ENCODE measurements around the gene ZNRF1.
"Not testable (repeated sequence)": the region's sequence is repeated elsewhere in the genome, so short reads cannot be mapped to it uniquely, and the experiment has no call there.

ZNRF1 gene

DNA sequence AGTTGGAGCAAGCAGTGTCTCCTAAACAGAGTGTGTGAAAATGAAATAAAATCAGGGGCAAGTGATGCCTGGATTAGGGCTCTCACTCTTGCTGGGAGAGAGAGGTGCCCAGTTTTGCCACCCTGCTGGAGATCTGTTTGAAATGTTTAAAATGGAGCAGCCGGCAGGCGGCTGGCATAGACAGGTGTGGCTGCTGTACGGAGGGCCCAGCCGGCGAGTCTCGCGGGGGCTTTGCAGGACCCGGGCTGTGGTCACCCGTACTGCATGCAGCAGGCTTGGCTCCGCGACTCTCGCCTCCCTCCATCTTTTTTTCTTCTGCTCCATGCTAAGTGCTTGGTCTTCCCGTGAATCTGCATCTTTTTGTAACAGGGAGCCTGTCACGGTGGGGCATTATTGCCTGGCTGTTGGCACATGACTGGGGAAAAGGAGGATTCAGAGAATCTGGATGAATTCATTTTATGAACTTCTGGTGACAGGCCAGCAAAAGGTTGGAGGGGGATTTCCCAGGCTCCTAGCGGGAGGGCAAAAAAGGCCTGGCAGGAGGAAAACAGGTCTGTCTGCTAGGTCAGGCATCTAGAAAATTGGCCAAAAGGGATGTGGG lies 1.8 kb downstream of the ZNRF1 start:
- no peak for DNase-seq (ENCODE audit: low read depth in 3 of 3)

DNA sequence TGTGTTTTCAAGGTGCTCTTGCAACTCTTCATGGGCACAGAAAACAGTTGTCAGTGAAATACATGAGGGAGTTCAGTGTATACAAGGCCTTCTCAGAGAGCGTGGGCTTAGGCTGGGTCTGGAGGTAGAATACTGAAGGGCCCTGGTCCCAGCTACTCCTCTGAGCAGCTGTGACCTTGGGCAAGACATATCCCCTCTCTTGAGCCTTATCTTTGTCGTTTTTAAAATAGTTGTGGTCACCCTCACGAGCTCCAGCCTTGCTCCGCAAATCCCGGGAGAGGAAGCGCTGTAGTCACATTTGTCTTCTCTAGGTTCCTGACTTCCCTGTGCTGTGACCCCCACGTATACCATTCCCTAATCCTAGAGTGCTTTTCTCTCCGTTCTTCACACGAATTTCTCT lies 3.6 kb downstream of the ZNRF1 start:
- no peak for DNase-seq (ENCODE audit: low read depth in 3 of 3)

DNA sequence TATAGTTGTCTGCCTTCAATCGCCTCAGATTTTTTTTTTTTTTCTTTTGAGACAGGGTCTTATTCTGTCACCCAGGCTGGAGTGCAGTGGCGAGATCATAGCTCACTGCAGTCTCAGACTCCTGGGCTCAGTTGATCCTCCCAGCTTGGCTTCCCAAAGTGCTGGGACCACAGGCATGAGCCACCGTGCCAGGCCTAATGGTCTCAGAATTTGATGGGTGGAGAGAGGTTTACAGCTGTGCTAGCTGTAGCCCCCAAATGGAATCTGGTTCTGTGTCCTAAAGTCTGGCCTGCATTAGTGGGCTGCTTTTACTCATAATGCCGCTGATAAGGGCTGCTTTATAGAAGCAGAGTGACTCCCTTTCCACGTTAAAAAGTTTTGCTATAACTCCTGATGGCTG lies 5.1 kb downstream of the ZNRF1 start:
- no peak for DNase-seq (ENCODE audit: low read depth in 3 of 3)

DNA sequence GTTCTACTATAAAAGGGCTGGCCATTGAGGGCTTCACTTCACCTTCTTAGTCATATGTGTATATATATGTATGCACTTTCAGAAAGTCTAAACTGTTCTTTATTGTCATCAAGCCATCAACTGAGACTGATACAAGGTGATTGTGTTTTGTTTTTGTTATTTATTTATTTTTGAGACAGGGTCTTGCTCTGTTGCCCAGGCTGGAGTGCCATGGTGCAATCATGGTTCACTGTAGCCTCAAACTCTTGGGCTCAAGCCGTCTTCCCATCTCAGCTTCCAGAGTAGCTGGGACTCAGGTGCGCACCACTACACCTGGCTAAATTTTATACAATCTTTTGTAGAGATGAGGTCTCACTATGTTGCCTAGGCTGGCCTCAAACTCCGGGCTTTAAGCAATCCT lies 5.6 kb downstream of the ZNRF1 start:
- DNase-seq (ENCODE audit: low read depth in 3 of 3): no peak

DNA sequence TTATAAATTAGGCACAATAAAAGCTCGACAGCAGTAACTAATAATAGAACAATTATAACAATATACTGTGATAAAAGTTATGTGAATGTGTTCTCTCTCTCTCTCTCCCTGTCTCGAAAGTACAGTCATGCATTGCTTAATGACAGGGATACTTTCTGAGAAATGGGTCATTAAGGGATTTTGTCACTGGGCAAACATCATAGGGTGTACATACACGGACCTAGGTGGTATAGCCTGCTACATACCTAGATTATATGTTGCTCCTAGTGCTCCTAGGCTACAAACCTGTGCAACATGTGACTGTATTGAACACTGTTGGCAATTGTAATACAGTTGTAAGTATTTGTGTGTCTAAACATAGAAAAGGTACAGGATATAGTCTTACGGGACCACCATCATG lies 6.9 kb downstream of the ZNRF1 start:
- DNase-seq (ENCODE audit: low read depth in 3 of 3): no peak

DNA sequence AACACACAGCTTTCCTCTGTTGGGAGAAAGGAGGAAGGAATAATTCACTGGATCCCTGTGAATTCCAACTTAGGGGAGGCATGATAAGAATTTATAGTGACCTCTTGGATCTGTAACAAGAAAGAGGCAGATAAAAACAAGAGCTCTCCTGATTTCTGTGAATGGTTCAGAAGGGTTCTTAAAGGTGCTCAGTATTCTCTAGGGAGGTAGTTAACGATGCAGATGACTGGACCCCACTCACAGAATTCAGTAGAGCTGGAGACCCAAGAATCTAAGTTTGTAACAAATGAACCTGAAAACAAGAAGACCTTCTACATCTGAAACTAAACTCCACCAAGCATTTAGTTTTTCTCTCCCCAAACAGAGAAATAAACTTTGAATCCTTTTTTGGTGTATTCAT lies 8.6 kb downstream of the ZNRF1 start:
- no peak for DNase-seq (ENCODE audit: low read depth in 3 of 3)

DNA sequence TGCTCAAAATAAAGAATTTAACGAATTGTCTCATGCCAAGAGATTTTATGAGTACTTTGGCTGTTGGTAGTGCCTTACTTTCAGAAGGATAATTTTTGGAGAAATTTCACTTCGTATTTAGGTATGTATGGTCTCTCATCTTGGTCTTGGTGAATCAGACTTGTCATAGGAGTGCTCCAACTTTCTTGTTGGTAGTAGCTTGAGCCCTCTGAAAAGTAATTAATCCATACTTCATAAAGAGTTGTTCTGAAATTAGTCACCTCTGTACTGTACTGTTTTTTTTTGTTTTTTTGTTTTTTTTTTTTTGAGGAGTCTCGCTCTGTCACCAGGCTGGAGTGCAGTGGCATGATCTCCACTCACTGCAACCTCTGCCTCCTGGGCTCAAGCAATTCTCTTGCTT lies 11.6 kb downstream of the ZNRF1 start:
- DNase-seq (ENCODE audit: low read depth in 3 of 3): no peak

DNA sequence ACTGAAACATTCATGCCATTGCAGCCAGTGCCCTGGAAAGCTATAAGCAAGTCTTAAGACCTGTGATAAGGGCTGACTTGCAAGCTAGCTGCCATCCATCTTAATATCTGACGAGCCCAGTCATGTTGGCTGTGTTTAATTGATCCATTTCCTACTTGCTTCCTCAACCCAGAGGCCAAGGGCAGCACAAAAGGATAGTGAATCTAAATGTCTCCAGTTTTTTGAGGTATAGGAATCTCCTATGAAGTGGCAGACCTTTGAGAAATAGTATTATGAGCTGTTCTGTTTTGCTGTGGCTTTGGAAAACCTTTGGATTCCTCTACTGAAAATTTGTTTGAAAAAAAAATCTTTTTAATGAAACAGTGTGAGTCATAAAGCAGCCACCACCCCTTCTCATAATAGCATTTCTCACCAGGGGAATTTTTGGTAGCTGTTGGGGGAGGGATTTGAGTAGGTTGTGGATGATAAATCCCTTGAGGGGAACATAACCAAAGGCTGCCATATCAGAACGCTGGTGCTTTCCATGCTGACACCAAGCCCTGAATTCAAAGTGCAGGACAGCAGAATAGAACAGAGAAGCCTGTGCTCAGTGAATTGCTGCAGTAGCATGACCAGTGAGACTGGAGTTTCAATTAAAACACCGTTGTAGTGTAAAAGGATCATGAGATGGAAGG lies 12.9 kb downstream of the ZNRF1 start:
- peak in 1 of 3 experiments; percentile 12 for DNase-seq (ENCODE audit: low read depth in 3 of 3)

DNA sequence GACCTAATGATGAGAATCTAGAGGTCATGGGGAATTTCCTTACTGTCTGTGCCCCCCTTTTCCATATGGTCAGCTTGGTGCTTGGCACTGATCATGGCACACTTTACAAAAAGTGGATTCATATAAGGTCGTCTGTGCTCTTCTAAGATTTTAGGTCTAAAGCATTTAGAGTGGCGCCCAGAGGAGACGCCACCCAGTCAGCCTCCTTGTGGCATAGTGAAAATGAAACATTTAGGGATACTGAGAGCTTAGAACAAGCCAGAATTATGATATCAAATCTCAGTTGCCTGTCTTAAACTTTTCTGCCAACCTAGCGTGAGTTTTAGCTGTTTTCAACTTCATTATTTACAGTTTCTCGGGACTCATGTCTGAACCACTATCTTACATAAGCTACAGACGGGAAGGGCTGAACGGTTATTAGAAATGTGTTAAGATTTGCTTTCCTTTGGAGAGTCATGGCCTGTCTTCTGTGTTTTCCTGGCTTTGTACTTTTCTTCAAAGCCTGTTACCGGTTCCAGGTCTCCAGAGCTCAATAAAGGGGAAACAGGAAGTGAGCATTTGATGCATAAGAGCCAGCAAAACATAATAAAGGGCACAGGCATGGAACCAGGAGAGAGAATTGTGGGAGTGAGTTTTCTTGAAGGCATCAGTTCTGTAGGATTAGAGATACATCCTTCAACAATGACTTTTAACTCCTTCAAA lies 13.7 kb downstream of the ZNRF1 start:
- DNase-seq (ENCODE audit: low read depth in 3 of 3): no peak

DNA sequence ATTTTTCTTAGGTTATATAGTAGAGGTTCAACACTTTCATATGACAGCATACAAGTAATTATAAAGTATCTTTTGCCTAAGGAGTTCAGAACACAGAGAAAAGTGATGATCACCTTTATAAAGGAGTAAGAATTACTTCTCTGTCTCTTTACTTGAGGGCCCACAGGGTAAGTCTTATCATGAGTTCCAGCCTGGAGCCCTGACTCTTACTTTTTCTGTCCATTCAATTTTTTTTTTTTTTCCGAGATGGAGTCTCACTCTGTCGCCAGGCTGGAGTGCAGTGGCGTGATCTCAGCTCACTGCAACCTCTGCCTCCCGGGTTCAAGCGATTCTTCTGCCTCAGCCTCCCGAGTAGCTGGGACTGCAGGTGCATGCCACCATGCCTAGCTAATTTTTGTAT lies 14.3 kb downstream of the ZNRF1 start:
- DNase-seq (ENCODE audit: low read depth in 3 of 3): not testable (repeated sequence)

DNA sequence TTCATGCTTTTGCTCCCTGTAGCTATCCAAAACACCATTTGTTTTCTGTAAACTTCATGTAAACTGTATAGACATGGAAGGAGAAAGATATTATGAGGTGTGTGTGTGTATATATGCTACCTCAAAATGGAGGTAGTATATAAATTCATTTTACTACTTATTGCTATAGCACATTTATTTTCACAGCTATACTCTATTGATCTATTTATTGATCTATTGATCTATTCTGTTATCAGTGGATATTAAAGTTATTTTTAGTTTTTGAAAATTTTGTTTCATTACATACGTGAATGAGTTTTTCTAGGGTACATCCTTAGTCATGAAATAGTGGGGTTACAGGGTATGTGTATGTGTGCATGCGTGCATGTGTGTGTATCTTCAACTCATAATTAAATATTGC lies 15.5 kb downstream of the ZNRF1 start:
- no peak for DNase-seq (ENCODE audit: low read depth in 3 of 3)

DNA sequence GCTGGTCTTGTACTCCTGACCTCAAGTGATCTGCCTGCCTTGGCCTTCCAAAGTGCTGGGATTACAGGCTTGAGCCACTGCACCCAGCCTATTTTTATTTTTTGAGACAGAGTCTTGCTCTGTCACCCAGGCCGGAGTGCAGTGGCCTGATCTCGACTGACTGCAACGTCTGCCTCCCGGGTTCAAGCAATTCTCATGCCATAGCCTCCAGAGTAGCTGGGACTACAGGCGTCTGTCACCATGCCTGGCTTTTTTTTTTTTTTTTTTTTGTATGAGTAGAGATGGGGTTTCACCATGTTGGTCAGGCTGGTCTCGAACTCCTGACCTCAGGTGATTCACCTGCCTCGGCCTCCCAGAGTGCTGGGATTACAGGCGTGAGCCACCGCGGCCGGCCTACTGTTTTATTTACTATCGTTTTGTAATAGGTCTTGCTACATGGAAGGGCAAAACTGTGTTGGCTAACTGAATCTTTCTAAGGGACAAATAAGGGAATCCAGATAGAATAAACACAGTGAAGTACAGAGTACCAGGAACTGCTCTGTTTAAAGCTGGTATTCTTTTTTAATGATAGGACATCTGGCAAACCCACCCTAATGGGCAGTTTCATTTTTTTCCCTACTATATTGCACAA lies 17.7 kb downstream of the ZNRF1 start:
- not testable (repeated sequence) for DNase-seq (ENCODE audit: low read depth in 3 of 3)

DNA sequence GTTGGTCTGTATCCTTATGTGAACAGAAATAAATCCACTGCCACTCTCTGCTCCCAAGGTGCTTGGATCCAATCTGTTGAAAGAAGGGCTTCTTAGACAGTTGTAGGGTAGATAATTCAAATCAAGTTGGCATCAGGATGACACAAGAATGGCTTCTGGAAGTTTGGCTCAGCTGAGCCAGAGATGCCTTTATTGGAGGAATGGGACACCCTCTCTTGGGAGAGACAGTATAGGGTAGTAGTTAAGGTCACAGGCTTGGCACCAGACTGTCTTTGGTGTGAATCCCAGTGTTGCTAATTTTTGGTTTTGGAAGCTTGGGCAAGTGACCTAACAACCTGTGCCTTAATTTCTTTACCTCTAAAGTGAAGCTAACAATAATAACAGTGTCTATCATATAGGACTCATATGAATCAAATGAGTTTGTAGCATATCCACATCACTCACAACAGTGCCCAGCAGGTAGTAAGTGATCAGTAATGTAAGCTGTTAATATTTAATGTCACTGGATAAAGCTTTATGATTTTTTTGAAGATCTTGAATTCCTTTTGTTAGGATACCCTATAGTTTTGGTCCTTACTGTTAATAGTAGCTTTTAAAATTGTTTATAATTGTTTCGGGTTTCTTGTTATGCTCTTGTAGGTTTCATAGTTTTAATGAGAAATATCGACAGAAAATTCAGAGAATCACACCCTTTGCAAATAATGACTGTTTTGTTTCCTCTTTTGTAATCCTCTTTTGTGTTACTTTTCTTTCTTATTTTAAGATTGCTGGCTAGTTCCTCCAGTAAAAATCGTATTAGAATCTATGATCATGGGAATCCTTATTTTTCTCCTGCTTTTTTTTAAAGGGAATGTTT lies 19.1 kb downstream of the ZNRF1 start:
- DNase-seq (ENCODE audit: low read depth in 3 of 3): no peak

DNA sequence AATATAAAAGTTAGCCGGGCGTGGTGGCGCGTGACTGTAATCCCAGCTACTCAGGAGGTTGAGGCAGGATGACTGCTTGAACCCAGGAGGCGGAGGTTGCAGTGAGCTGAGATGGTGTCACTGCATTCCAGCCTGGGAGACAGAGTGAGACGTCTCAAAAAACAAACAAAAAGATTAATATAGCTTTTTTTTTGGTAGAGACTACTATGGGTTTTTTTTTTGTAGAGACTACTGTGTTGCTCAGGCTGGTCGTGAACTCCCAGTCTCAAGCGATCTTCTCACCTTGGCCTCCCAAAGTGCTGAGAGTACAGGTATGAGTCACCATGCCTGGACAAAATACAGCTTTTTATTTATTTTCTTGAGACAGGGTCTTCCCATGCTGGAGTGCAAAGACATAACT lies 20.2 kb downstream of the ZNRF1 start:
- DNase-seq (ENCODE audit: low read depth in 3 of 3): no peak

DNA sequence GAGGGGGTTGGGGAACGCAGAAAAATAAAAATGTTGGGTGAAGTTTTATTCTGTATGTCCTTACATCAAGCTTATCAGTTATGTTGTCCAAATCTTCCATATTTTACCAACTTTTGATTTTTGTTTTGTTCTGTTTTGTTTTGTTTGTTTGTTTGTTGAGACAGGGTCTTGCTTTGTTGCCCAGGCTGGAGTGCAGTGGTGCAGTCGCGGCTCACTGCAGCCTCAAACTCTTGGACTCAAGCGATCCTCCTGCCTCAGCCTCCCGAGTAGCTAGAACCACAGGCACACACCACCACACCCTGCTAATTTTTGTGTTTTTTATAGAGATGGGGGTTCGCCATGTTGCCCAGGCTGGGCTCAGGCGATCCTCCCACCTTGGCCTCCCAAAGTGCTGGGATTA lies 20.8 kb downstream of the ZNRF1 start:
- DNase-seq (ENCODE audit: low read depth in 3 of 3): no peak

DNA sequence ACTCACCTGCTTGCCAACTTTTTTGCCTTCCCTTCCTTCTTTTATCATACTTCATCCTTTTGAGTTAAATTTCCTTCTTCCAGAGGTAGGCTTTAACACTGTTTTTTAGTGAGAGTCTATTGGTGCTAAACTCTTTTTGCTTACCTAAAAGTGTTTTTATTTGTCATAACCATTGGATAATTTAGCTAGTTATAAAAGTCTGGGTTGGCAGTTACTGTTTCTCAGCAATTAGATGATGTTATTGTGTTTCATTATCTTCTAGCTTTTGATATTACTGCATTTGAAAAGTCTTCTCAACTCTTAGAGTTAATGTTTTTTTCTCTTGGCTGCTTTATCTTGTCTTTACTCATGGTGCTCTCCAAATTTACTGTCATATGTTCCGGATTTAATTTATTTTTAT lies 22.6 kb downstream of the ZNRF1 start:
- DNase-seq (ENCODE audit: low read depth in 3 of 3): no peak

DNA sequence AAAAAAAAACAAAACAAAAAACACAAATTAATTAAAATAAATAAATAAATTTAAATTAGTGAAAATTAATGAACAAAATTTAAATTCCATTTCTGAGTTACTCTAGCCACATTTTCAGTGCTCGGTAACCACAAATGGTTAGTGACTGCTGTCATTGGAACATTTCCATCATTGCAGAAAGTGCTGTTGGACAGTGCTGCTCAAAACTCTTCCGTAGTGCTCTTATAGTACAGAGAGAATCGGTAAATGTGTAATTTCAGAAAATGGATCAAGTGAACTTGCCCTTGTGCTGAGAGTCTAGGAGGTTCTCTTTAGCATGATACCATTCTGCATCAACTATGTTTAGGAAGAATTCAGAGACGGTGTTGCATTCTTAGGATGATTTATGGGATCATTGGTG lies 23.7 kb downstream of the ZNRF1 start:
- DNase-seq (ENCODE audit: low read depth in 3 of 3): no peak

DNA sequence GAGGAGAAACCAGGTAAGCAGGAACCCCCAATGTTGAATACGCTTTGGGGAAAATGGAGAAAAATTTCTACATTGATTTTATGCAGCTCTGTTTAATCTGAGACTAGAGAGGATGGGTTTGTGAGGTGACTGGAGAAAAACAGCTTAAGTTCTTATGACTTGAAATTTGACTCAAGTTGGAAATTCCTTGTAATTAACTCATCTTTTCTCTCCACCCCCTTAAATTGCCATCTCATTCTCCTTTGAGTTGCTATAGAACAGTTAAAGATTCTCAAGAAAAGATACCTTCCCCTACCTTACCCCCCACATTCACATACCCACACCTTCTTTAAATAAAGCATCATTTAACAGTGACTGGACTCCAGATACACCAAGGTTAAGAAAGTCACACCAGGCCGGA lies 24.2 kb downstream of the ZNRF1 start:
- DNase-seq (ENCODE audit: low read depth in 3 of 3): no peak

DNA sequence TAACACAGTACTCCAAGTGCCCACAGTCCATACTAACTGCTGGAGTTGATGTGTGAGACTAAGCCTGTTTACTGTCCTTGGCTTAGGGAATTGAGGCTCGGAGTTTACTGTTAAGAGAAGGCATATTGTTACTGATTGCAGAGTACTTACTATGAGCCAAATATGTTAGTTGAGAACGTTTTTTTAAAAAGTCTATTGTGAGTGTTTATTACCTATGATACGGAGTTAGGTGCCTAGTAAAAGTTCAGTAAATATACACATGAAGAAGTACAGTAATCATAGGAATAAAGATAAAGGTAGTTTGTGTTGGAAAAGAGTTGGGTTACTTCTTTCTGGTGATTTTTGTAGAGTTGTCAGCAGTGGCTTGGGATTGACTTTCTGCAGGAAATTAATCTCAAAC lies 25.4 kb downstream of the ZNRF1 start:
- DNase-seq (ENCODE audit: low read depth in 3 of 3): no peak

DNA sequence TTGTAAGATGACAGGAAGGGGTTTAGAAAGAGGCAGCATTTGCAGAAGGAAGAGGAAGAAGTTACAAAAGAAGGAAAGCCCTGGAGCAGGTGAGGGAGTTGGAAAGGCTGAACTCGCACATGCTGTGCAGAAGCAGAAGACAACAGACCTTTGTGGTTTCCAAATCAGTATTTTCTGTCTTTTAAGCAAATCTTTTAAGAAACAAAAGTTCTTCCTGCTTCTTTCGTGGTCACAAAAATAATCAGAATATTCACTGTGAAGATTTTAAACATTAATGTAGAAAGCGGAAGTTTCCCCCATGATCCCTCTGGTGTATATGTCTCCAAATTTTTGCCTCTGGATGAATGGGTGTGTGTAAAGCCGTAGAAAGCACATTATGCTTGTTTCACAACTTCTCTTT lies 25.8 kb downstream of the ZNRF1 start:
- no peak for DNase-seq (ENCODE audit: low read depth in 3 of 3)

DNA sequence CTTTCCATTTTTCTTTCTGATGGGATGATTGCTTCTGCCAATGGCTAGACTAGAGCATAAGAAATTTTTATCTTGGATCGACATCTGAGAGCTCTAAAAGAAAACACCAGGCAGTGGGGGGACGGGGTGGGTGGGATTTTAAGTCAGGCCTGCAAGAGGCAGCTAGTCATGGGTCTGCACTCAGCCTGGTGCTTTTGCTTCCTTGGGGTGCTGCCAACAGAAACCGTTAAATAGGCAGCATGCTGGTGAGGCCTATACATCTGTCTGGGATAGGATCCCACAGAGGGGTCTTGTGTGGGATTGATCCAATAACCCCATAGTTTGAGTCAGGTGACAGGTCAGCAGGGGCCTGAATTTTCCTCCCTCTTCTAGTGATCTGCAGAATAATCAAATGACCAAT lies 26.9 kb downstream of the ZNRF1 start:
- no peak for DNase-seq (ENCODE audit: low read depth in 3 of 3)
